GM19452 (cell line): ENCODE measurements around the gene VPS33A.
"Not testable (repeated sequence)": the region's sequence is repeated elsewhere in the genome, so short reads cannot be mapped to it uniquely, and the experiment has no call there.

ENCODE experiments used
- ATAC-seq: cut with Tn5 transposase; IDR thresholded peaks from one replicate; pipeline ENCODE4 v1.9.1; 2021; ENCODE audit not compliant: unreplicated experiment

Gene VPS33A

GRCh38 chr12:122258462-122258861 lies 7.8 kb downstream of the VPS33A start:
- not testable (repeated sequence) for ATAC-seq

- ATAC-seq = no peak
Observed at GRCh38 chr12:122250536-122250935, 15.8 kb downstream of the VPS33A start.

- no peak for ATAC-seq
Observed at GRCh38 chr12:122250047-122250446, 16.2 kb downstream of the VPS33A start.

- ATAC-seq = no peak
Observed at GRCh38 chr12:122245553-122245952, 20.7 kb downstream of the VPS33A start.

GRCh38 chr12:122244565-122245371 lies 21.5 kb downstream of the VPS33A start:
- ATAC-seq = no peak

- no peak for ATAC-seq
Observed at GRCh38 chr12:122243965-122244364, 22.3 kb downstream of the VPS33A start.

GRCh38 chr12:122238861-122239260 lies 27.4 kb downstream of the VPS33A start:
- no peak for ATAC-seq

GRCh38 chr12:122235741-122236140 lies 30.6 kb downstream of the VPS33A start:
- ATAC-seq = no peak

- ATAC-seq = no peak
Observed at GRCh38 chr12:122232691-122233090, 33.6 kb downstream of the VPS33A start.

GRCh38 chr12:122230798-122231197 lies 35.5 kb downstream of the VPS33A start:
- no peak for ATAC-seq

- no peak for ATAC-seq
Observed at GRCh38 chr12:122228092-122228491, 38.2 kb downstream of the VPS33A start.

GRCh38 chr12:122227341-122227740 lies 39.0 kb downstream of the VPS33A start:
- no peak for ATAC-seq

- ATAC-seq = no peak
Observed at GRCh38 chr12:122226366-122227125, 39.7 kb downstream of the VPS33A start.

GRCh38 chr12:122225683-122226365 lies 40.5 kb downstream of the VPS33A start, which contains the start of gene DIABLO:
DIABLO (minus strand) TSS chr12:122226052; CDS start chr12:122226014, 38 bp downstream.
- ATAC-seq = peak; percentile 91

GRCh38 chr12:122216445-122216844 lies 49.8 kb downstream of the VPS33A start:
- ATAC-seq = no peak

GRCh38 chr12:122215771-122216170 lies 50.5 kb downstream of the VPS33A start:
- no peak for ATAC-seq

- ATAC-seq = no peak
Observed at GRCh38 chr12:122208073-122208820, 58.0 kb downstream of the VPS33A start.

GRCh38 chr12:122207391-122207790 lies 58.9 kb downstream of the VPS33A start:
- no peak for ATAC-seq

GRCh38 chr12:122206976-122207375 lies 59.3 kb downstream of the VPS33A start:
- ATAC-seq = no peak

GRCh38 chr12:122206111-122206881 lies 60.0 kb downstream of the VPS33A start:
- no peak for ATAC-seq
